HG03558 (cell line): Measurements from ENCODE around the gene FEZF2.

ENCODE experiments used
- ATAC-seq: cut with Tn5 transposase; IDR thresholded peaks from one replicate; pipeline ENCODE4 v1.9.1; 2021; ENCODE audit warnings: moderate number of reproducible peaks; ENCODE audit not compliant: unreplicated experiment; ENCODE audit errors: extremely low read depth

The FEZF2 gene

DNA sequence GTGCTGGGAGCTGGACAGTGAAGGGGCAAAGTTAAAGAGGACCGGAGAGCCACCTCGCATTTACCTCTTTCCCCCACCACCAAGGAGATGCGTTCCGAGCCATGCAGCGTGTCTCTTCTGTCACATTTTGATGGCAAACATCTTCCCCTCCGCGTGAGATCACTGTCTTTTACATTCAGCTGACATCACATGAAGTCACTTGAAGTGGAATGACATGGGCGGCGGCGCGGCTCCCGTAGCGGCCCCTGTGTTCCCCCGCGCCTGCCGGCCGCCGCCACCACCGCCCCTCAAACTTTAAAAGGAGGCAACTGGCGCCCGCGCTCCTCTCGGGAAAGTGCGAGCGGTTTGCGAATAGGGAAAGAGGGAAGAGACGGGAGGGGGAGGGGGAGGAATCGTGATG lies at the start of gene FEZF2:
Gene FEZF2, minus strand, starts transcription at position 336 of the 400 bp plus-strand sequence. CDS start 682 bp downstream, outside the sequence.
- no peak for ATAC-seq

DNA sequence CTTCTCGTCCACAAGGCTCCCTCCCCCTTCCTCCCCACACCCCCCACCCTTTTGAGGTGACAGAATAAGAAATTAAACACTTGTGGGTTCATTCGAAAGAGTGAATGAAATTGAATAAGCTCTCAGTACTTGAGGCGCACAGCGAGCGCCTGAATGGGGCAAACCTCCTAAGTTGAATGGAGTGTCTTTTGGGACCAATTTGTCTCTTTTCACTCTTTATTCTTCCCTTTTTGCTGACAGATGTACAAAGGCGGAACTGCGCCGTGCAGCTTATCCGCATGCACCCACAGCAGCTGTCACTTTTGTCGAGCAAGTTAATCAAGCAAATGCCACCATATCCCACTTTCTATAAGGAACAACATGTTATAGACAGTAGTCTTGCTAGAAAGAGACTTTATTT lies 47.9 kb upstream of the FEZF2 start:
- ATAC-seq: no peak

DNA sequence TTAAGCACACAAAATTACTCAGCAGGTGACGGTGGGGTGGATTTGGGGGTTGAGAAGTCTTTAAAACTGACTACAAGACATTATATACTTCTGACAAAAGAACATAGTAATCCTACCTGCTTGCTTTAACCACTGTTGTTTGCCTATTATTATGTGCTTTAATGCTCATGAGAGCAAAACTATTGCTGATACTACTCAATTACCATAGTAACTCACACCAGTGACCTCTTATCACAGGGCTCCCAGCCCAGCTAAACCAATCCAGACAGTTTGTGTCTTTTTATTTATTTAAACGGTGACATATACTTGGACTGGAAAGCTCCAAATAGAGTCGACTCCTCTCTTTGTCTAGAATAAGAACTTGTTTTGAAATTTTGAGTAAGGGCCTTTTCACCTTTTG lies 42.8 kb upstream of the FEZF2 start:
- no peak for ATAC-seq

DNA sequence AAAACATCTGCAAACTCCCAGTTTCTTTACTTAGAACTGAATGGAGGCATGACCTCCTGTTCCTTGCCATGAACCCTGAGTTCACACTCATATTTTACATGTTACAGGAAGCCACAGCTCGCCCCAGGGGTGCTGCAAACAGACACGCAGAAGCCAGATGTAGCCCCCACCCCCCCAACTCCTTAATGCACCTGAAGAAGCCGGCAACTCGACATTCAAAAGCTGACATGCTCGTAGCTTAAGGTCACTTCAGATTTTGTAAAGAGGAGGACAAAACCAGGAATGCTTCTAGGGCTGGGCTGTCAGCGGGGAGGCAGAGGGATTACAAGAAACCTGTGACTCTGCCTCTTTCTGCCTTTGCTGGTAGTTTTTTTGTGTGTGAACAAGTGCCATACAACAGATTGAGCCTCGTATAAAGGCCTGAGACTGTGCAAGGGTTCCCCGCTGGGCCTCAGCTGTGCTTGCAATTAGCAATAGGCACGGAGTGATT lies 42.0 kb upstream of the FEZF2 start:
- ATAC-seq: no peak

DNA sequence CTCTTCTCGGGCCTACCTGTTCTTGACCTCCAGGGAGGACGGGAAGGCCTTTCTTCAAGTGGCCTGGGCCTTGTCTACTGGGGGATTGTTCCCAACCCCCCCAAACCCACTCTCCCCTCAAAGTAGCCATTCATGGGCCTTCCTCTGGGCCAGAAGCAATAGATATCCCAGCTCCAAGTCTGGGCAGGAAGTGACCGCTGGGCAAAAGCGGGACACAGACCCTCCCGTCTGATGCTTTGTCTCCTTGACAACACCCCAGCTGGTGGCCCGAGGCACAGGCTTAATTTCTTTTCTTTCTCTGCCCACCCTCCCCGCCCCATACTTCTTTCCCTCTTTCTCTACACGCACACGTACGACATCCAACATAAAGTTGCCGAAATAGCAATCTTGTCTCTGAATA lies 41.4 kb upstream of the FEZF2 start:
- no peak for ATAC-seq

DNA sequence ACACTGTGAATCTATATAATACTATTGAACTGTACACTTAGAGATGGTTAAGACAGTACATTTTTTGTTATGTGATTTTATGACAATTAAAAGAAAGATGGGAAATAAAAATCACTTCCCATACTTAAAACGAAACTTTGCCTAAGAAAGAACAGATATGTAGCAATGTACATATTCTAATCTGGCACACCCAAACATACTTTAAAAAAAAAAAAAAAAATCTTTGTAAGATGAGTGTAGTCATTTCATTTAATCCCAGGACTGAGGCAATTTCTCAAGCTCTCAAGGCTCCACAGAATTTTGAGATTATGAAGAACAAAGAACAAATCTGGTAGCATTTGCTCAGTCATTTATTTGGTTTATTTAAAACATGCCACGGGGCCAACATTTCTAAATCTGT lies 40.3 kb upstream of the FEZF2 start:
- no peak for ATAC-seq

GRCh38 chr3:62406945-62407344 lies 33.6 kb upstream of the FEZF2 start:
- ATAC-seq: no peak

GRCh38 chr3:62405566-62405965 lies 32.2 kb upstream of the FEZF2 start:
- no peak for ATAC-seq

DNA sequence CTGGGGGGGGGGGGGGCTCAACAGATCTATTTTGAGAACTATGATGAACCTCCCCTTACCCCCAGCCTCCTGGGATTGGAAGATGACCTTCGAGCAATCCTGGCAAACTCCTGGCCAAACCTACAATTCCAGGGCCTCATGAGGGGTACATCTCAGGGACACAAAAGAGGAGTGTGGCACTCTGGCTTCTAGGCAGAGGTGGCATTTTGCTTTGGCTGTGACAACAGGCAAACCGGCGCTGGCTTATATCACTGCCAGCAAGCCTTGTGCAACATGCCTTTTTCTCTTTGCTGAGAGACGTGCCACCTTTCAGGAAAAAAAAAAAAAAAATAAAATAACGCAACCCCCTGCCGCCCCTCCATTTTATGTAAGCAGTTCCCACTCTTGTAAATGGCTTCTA lies 31.8 kb upstream of the FEZF2 start:
- no peak for ATAC-seq

GRCh38 chr3:62404321-62404720 lies 31.0 kb upstream of the FEZF2 start:
- ATAC-seq: no peak

- ATAC-seq: no peak
Observed at GRCh38 chr3:62403765-62404164, 30.4 kb upstream of the FEZF2 start.

DNA sequence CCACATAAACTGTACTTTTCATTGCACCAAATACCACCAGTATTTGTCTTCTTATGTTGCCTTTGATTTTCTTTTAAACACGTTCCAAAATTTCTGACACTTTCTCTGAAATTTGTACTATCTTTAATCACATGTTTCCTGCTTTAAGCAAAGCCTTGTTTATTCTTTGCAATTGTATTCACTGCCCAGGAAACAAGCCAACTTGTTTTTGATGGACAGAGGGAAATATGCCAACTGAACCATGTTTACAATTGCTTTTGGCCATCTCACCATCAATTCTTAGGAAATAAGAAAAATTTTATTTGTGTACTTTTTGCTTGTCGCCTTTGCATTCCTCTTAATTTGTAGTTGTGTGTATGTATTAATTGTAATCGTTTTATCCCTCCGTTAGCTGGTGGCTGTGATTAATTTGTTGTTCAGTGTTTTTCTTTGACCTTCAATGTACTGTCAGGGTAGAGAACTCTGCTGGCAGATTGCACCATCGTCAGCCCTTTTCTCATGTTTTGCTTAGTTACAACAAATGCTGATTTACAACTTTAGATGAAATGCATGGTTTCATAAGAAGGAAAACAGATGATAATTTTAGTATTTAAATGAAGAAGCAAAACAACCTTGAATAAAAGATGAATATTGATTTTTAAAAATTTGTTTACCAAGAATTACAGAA lies 19.4 kb upstream of the FEZF2 start:
- no peak for ATAC-seq

- no peak for ATAC-seq
Observed at GRCh38 chr3:62387251-62387650, 13.9 kb upstream of the FEZF2 start.

DNA sequence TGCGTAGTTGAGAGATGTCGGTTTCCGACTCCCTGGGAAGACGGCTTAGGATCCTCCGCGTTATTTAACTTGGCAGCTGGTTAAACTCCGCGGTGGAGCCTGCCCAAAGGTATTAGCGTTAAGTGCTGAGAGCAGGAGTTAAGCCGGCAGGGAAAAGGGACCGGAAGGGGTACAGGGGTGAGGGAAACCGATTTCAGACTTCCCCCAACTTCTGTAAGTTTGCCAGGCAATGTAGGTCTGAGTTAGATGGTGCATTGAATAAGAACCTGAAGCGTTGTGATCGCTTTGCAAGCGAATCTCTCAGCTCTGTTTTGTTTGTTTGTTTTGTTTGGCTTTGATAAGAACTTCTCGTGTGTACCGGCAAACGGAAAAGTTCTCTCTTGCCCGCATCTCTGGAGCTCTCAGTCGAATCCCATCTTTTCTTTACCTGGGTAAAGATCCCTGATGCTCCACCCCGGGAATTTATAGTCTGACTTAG lies 6.0 kb upstream of the FEZF2 start:
- ATAC-seq: no peak

GRCh38 chr3:62378921-62379320 lies 5.6 kb upstream of the FEZF2 start:
- ATAC-seq: no peak

DNA sequence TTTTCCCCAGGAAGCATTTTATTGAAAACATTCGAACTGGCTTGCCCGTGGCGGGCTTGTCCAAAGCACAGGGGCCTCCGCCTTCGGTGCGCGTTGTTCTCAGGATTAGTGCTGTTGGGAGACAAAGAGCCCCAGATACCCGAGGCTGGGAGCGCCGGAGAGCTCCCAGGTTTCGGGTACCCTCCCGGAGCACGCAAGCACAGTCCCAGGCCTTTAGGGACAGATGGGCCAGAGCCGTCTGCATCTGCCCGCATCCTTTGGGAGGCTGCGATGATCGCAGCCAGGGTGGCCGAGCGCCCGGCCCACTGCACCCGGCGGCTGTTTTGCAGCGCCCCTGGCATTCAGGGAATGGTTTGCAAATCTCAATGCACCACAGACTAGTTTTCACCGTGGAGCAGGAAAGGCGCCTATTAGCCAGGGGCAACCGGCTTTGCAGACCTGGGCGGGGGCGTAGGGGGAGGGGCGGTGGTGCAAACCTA lies 5.0 kb upstream of the FEZF2 start:
- no peak for ATAC-seq

DNA sequence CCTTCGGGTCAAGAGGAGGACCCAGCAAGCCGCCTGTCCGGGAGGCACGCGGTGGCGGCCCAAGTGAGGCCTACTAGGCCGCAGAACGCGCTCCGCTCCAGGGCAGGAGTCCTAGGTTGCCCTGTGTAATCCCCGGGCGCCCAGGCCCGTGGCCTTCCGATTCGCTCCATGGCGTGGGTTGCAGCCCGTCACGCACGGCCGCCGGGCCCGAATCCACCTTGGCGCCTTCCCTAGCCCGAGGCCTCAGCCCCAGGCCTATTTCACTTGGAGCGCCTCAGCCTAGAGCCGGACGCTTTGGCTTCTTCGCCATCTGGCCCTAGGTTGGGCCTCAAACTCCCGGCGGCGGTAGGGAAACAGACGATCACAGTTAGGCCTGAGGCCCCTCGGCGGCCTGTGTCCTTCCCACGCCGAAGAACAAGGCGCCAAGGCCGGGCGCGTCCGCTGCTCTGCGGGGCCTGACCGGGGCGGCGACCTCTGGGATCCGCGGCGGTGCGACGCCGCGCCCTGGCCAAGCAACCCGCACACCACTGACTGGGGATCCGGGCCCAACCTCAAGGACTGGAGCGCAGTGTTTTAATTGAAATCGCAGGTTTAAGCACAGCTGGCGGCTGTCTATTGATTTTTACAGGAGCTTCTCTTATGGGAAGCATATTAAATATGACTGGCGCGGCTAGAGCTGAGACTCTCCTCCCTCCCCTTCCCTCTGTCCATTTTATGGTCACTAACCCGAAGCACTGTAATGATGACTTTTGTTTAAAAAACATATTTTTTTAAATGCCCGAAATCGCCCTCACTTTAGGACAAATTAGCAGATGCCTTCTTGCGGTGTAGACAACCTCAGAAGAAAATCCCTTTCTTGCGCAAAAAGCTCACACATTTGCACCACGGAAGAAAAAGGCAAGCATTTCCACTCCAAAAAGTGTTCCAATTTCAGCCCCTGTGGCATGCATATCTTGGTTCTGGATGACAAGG lies 3.8 kb upstream of the FEZF2 start:
- ATAC-seq: no peak

DNA sequence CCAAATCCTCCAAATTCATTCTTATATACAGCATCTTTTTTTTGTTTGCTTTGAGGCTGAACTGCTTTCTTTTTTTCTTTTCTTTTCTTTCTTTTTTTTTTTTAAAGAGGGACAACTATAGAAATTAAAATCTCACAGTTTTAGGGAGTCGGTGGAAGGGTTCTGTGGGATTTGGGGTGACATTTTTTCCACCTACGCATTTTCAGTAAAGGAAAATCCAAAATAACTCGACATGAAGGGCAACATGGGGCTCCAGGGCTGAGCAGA lies 3.0 kb upstream of the FEZF2 start:
- ATAC-seq: no peak

DNA sequence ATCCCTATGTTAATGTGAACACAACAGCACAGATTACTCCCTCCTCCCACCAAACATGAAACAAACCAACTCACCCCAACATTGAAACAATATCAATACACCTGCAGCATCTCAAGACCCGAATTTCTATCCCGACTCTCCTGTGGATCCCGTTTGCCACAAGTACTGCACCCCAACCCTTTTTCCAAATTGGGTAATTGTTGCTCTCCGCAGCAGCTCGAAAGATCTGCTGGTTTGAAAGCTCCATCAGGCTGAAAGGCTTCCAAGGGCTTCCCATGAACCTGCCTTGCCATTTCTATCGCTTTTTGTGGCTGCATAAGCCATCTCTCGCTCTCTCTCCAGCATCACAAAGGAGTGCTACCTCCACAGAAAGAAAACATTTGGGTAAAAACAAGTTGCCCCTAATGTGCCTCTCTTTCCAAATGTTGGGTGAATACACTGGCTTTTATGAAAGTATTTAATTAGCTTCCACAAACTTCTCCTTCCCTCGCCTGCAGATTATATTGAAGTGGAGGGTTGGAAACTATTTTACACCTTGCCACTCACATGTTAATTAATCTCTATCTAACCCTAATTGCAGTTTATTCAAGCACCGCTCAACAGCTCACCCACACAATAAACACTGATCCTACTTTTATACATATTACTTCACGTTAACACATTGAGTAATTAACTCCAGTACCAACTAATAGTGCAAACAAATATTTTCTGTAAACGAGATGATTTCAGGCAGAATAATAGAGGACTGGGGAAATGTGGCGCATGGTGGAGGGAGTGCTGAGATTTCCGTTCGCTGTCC lies 2.5 kb upstream of the FEZF2 start:
- no peak for ATAC-seq

DNA sequence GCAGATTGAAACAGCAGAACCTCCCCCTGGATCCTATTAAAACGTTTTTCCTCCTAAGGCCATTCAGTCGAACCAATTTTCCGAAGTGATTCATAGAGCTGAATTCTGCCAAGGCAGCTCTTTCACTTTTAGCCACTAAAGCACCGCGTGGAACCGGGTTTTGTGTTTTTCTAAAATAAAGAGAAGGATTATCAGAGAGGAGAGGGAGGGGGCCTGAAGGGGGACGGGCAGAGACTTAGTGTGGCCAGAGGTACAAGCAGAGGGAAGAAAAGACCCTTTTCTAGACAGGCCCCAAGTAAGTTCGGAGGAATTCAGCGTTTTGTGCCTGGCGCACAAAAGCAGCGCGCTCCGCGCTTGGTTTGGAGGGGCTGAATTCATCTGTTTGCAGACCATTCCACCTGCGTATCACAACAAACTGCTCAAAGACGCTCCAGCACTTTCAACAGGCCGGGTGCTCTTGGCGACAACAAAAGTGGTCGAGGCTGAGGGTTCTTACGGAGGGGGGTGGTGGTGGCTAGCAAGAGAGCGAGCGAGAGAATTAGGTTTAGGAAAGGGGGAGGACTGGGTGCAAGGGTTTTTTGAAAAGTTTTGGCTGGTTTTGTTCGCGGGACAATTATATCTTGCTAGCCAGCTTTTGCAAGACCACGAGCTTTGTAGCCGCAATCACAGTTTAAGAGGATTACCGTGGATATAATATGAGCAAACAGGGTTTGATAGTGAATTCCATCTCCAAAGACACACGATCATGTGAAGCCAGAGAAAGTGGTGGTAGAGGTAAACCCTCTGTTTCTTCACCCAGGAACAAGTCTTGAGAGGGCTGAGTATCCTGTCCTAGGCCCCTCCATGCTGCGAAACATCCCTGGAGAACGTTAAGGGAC lies 1.2 kb upstream of the FEZF2 start:
- ATAC-seq: no peak
